B cell (primary cell): ENCODE measurements around the gene OR1J2. TPM values are rescaled to one million over a fixed set of nuclear protein-coding genes. Genes with fewer than 3 reads are reported as not detected.

Source experiments
- ATAC-seq: fragments of 200-7000 bp; cut with Tn5 transposase; one replicate; pipeline ENCODE4 v1.10.0; 2021; ENCODE audit warnings: low read depth, mild to moderate bottlenecking, moderate number of reproducible peaks, moderate library complexity
- CTCF ChIA-PET: fragments of 350-600 bp; sonication (Branson Sonifier 250); formaldehyde crosslinking; loops from one replicate; lab custom pipeline; 2021; ENCODE audit warnings: antibody characterized with exemption, inconsistent platforms; lab: Charles Lee
- POLR2A ChIA-PET: fragments of 350-600 bp; sonication (Branson Sonifier 250); formaldehyde crosslinking; loops from one replicate; lab custom pipeline; 2021; ENCODE audit warnings: antibody characterized with exemption; lab: Charles Lee
- DNase-seq: peaks from one replicate; pipeline ENCODE4 v3.0.0; 2013
- H2AFZ ChIP-seq: 2 replicates; pipeline ENCODE4 v1.6.1; 2012; ENCODE audit warnings: mild to moderate bottlenecking, low read depth, low read length; ENCODE audit not compliant: insufficient read depth, poor library complexity, severe bottlenecking
- H3K27ac ChIP-seq, 2 donors: 1 replicate in 1 of 2; 2 replicates in 1 of 2; pipeline ENCODE4 v1.5.1; 2012 to 2013; ENCODE audit warnings: low read length in 2 of 2, mild to moderate bottlenecking in 2 of 2, moderate library complexity in 1 of 2
- H3K27me3 ChIP-seq, 4 experiments: fragments of 200-600 bp in 1 of 4; sonication (generic) in 1 of 4; replicated peaks in 1 of 4; 1 replicate in 2 of 4; 2 replicates in 2 of 4; pipeline versions ENCODE4 v1.6.1 to v1.7.0; 2013 to 2016; ENCODE audit warnings: low read length in 3 of 4, mild to moderate bottlenecking in 2 of 4, mixed read lengths in 1 of 4, moderate library complexity in 1 of 4; ENCODE audit not compliant: insufficient read depth in 4 of 4, control insufficient read depth in 3 of 4; ENCODE audit errors: control extremely low read depth in 1 of 4
- H3K36me3 ChIP-seq, 2 experiments: replicated peaks in 1 of 2; 1 replicate in 1 of 2; 2 replicates in 1 of 2; pipeline versions ENCODE4 v1.6.1 to v1.7.1; 2013; ENCODE audit warnings: low read length in 1 of 2; ENCODE audit not compliant: insufficient read depth in 2 of 2, control insufficient read depth in 1 of 2; ENCODE audit errors: control extremely low read depth in 1 of 2, extremely low read depth in 1 of 2
- H3K4me1 ChIP-seq, 2 donors: fragments of 200-600 bp in 1 of 2; sonication (generic) in 1 of 2; 1 replicate in 1 of 2; 2 replicates in 1 of 2; pipeline versions ENCODE4 v1.5.1 to v1.6.1; 2013 to 2017; ENCODE audit warnings: low read length in 2 of 2; ENCODE audit not compliant: control insufficient read depth in 2 of 2, insufficient read depth in 2 of 2
- H3K4me2 ChIP-seq: replicated peaks from 2 replicates; pipeline ENCODE3; 2012; ENCODE audit warnings: mild to moderate bottlenecking, low read depth, low read length; ENCODE audit not compliant: poor library complexity, severe bottlenecking
- H3K4me3 ChIP-seq, 5 experiments: fragments of 200-600 bp in 1 of 5; sonication (generic) in 1 of 5; 1 replicate in 3 of 5; 2 replicates in 2 of 5; pipeline versions ENCODE4 v1.5.1 to v1.7.0; 2011 to 2016; ENCODE audit warnings: low read length in 4 of 5, mild to moderate bottlenecking in 4 of 5, low read depth in 2 of 5, control low read depth in 1 of 5, moderate library complexity in 1 of 5; ENCODE audit not compliant: insufficient read depth in 1 of 5; ENCODE audit errors: control extremely low read depth in 1 of 5, extremely low read depth in 1 of 5
- H3K79me2 ChIP-seq: fragments of 200-600 bp; sonication (generic); one replicate; pipeline ENCODE4 v1.6.0; 2016; ENCODE audit warnings: low read length; ENCODE audit not compliant: control insufficient read depth, insufficient read depth
- H3K9ac ChIP-seq: fragments of 200-600 bp; sonication (generic); 2 replicates; pipeline ENCODE4 v1.6.1; 2017; ENCODE audit warnings: mild to moderate bottlenecking, low read length, moderate library complexity
- H3K9me3 ChIP-seq, 3 donors: one replicate each; pipeline versions ENCODE4 v1.6.1 to v1.7.1; 2013; ENCODE audit warnings: low read length in 2 of 3; ENCODE audit not compliant: control insufficient read depth in 2 of 3, insufficient read depth in 1 of 3; ENCODE audit errors: control extremely low read depth in 1 of 3
- H4K20me1 ChIP-seq: 2 replicates; pipeline ENCODE4 v1.6.0; 2012; ENCODE audit warnings: mild to moderate bottlenecking, low read length; ENCODE audit not compliant: insufficient read depth, control insufficient read depth, poor library complexity, severe bottlenecking
- H3K27ac Mint-ChIP-seq: one replicate; pipeline ENCODE4 v1.8.0; 2021; ENCODE audit warnings: mixed read lengths
- H3K27me3 Mint-ChIP-seq: one replicate; pipeline ENCODE4 v1.8.0; 2021; ENCODE audit warnings: mixed read lengths
- H3K4me1 Mint-ChIP-seq: one replicate; pipeline ENCODE4 v1.8.0; 2021; ENCODE audit warnings: mixed read lengths
- H3K4me3 Mint-ChIP-seq: one replicate; pipeline ENCODE4 v1.8.0; 2021; ENCODE audit warnings: mixed read lengths
- H3K9me3 Mint-ChIP-seq: one replicate; pipeline ENCODE4 v1.8.0; 2022; ENCODE audit warnings: mixed read lengths; ENCODE audit not compliant: insufficient read depth
- CTCF ChIP-seq: fragments of 200-600 bp; IDR thresholded peaks from one replicate; pipeline ENCODE4 v1.8.0; 2022; ENCODE audit warnings: antibody characterized with exemption, mild to moderate bottlenecking
- EZH2 ChIP-seq: IDR thresholded peaks from 2 replicates; pipeline ENCODE4 v1.6.1; 2012; ENCODE audit warnings: borderline replicate concordance, low read depth, mild to moderate bottlenecking, moderate library complexity, low read length; ENCODE audit not compliant: insufficient read depth, poor library complexity, severe bottlenecking
- WGBS: methylation state at CpG from one replicate; pipeline ENCODE4 v1.1.5; 2013; ENCODE audit warnings: missing lambda C conversion rate; ENCODE audit not compliant: insufficient coverage; 5-methylcytosine and 5-hydroxymethylcytosine counted together
- intact Hi-C: fragments of 100-400 bp; cut with micrococcal nuclease; formaldehyde crosslinking; loops from one replicate; pipeline ENCODE4 v1.10.0; 2022
- polyA plus RNA-seq: library from polyadenylated mRNA; depleted of rRNA; stranded (reverse); fragments of >200 nt; gene quantifications from 2 replicates; pipeline ENCODE4 v1.2.3, GENCODE V29; 2012
- total RNA-seq, 2 donors: library from RNA; stranded (reverse); fragments of 120-200 nt in 1 of 2; gene quantifications; 1 replicate in 1 of 2; 2 replicates in 1 of 2; pipeline versions ENCODE4 v1.2.3 to v1.2.4, GENCODE V29; 2013 to 2022

Gene OR1J2
- total and polyA plus RNA-seq, 2 donors (not counting 1 experiment from before 2014, with no cell fraction given) = not detected

GRCh38 chr9:122477826-122478225 lies 32.8 kb upstream of the OR1J2 start, which contains the start of gene OR1J1:
OR1J1 (minus strand) TSS chr9:122477926; CDS start chr9:122477926, 0 bp downstream.
- 92% methylated on average over 5 of the region's 6 CpGs for WGBS
- H3K27me3 ChIP-seq = peaks cover 0 to 6% (median 1%) of the 10 kb centered on the region in 4 experiments
- peaks cover 59% of the 10 kb centered on the region for H3K27me3 Mint-ChIP-seq

GRCh38 chr9:122479062-122479461 lies 31.5 kb upstream of the OR1J2 start:
- Histone ChIP-seq H3K9ac (no peak overlapping the region), H3K9me3 (no peaks in the 10 kb centered on the region), H2AFZ (no peak overlapping the region), H3K27ac (no peak overlapping the region), H3K36me3 (no peaks in the 10 kb centered on the region), H3K79me2 (no peaks in the 10 kb centered on the region), H3K4me2 (no peak overlapping the region), H3K27me3 (peaks cover 0 to 6% (median 0%) of the 10 kb centered on the region in 4 experiments), H3K4me1 (no peaks in the 10 kb centered on the region), H3K4me3 (no peak overlapping the region), H4K20me1 (no peaks in the 10 kb centered on the region)
- H3K4me1 Mint-ChIP-seq = no peaks in the 10 kb centered on the region
- no peaks in the 10 kb centered on the region for H3K9me3 Mint-ChIP-seq
- no peak for ATAC-seq
- no peak for DNase-seq
- intact Hi-C loops = no loop called here
- no CpG with 5 or more reads among the region's 5 CpGs for WGBS
- ChIA-PET CTCF (no interaction called here), POLR2A (no interaction called here)
- H3K27ac Mint-ChIP-seq = no peak overlapping the region
- H3K27me3 Mint-ChIP-seq = peaks cover 48% of the 10 kb centered on the region
- no peak overlapping the region for H3K4me3 Mint-ChIP-seq
- no peak for TF ChIP-seq EZH2
- TF ChIP-seq CTCF = no peak

More at GRCh38 chr9:122477826-122478225, 32.8 kb upstream of the OR1J2 start, which contains the start of gene OR1J1:
- Mint-ChIP-seq H3K9me3 (no peaks in the 10 kb centered on the region), H3K4me3 (no peak within 1 kb of the TSS), H3K4me1 (no peaks in the 10 kb centered on the region), H3K27ac (no peak within 1 kb of the TSS)
- Histone ChIP-seq H3K79me2 (no peaks in the 10 kb centered on the region), H3K4me2 (no peak within 1 kb of the TSS), H3K36me3 (no peaks in the 10 kb centered on the region), H2AFZ (no peak within 1 kb of the TSS), H3K4me1 (no peaks in the 10 kb centered on the region), H3K27ac (no peak within 1 kb of the TSS), H3K4me3 (no peak within 1 kb of the TSS), H3K9ac (no peak within 1 kb of the TSS), H4K20me1 (no peaks in the 10 kb centered on the region), H3K9me3 (no peaks in the 10 kb centered on the region)
- intact Hi-C loops = no loop called here
- CTCF ChIA-PET = interaction anchor here (1.1 kb wide), 1 partner anchor 20 kb away, joined by 3 read pairs; no protein-coding TSS in a partner anchor
- no peak for TF ChIP-seq EZH2
- no peak for TF ChIP-seq CTCF
- ATAC-seq (no peak), DNase-seq (no peak)
- POLR2A ChIA-PET = no interaction called here
